Motor neuron (in vitro differentiated cells): ENCODE results near the gene ONECUT2. TPM values are rescaled to one million over a fixed set of nuclear protein-coding genes. Genes with fewer than 3 reads are reported as not detected.

Experiments used
- ATAC-seq, 8 experiments: fragments of 200-7000 bp; cut with Tn5 transposase; replicated peaks in 6 of 8; 2 replicates each; pipeline ENCODE4 v1.8.0; 2021; ENCODE audit warnings: mild to moderate bottlenecking in 8 of 8, moderate library complexity in 8 of 8
- H3K27ac ChIP-seq, 2 donors: fragments of 250-450 bp; sonication (Bioruptor Pico); 2 replicates each; pipeline ENCODE4 v1.9.0; 2021; ENCODE audit warnings: antibody characterized with exemption in 2 of 2, mild to moderate bottlenecking in 2 of 2, moderate library complexity in 1 of 2
- H3K4me1 ChIP-seq, 2 donors: fragments of 250-450 bp; sonication (Bioruptor Pico); replicated peaks in 1 of 2; 2 replicates each; pipeline ENCODE4 v1.6.1; 2021; ENCODE audit warnings: antibody characterized with exemption in 2 of 2, mild to moderate bottlenecking in 2 of 2, moderate library complexity in 1 of 2
- H3K4me3 ChIP-seq, 5 donors: fragments of 250-450 bp; sonication (Bioruptor Pico); 2 replicates each; pipeline ENCODE4 v1.9.0; 2021; ENCODE audit warnings: antibody characterized with exemption in 5 of 5, mild to moderate bottlenecking in 5 of 5, moderate library complexity in 4 of 5
- WGBS, 10 experiments: fragments of 450-650 bp; shearing (Covaris generic); methylation state at CpG; one replicate each; pipeline ENCODE4 v1.0.0; 2022; 5-methylcytosine and 5-hydroxymethylcytosine counted together
- in situ Hi-C, 9 experiments: fragments of 400-800 bp; cut with MboI; loops; one replicate each; pipeline ENCODE4 v1.15.0; 2021; ENCODE audit warnings: low sequenced_read_pairs in 9 of 9, low pct_unique_long_range_greater_than_20kb in 2 of 9; ENCODE audit not compliant: unreplicated experiment in 9 of 9
- total RNA-seq, 8 experiments: library from RNA; unstranded; fragments of 300-600 nt; gene quantifications; 2 replicates each; pipeline versions ENCODE4 v1.2.3 to v1.2.4, GENCODE V29; 2022

ONECUT2 gene
- total RNA-seq, 8 experiments from 2014 or later, result 0.20 to 27.1 (median 9.5) TPM

DNA sequence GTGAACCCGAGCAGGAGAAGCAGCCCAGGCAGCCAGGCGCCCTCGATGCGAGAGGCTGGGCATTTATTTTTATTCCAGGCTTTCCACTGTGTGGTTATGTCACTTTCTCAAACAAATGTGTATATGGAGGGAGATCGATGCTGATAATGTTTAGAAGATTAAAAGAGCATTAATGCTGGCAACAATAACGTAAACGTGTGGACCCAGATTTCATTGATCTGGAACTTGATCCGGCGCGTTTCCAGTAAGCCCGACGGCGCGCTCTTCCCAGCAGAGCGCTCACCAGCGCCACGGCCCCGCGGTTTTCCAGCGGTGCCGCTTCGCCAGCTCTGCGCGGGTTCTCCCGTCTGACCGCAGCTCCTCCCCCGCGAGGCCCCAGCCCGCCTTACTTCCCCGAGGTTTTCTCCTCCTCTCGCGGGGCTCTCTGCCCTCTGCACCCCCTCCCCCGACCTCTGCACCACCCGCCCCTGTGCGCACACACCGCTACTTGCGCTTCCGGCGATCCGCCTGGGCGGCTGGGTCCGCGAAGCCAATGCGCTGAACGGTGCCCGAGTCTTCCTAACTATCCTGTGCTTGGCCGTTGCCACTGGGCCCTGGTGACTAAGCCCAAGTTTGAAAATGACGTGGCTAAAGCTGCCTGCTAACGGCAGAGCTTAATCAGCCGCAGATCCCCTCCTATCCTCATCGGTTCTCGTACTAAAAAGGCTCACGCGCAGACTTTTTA, 6.1 kb downstream of the ONECUT2 start:
- peaks cover 25 to 53% of the 10 kb centered on the region in 2 donors for H3K4me1 ChIP-seq
- peak in 7 of 8 experiments; percentile 1 to 11 (median 7) for ATAC-seq

DNA sequence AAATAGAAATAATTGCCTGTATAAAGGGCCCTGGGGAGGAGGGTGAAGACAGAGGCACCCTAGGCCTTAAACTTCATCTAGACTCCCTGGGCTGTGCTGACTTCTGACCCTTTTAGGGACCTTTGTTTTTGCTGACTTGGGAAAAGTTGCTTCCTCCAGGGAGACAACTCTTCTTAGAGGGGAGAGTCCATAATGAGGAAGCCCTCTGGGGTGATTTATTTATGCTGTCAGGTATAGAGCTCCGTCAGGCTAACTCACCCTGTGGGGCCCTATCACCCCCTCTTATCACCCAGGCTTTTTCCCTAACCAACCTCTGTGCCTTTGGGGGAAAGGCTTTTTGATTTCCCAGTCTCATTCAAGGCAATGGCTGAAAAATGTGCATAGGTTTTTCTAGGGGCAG, 8.1 kb downstream of the ONECUT2 start:
- in situ Hi-C loops, result loop anchor here in 2 of 9 experiments (25.0 kb wide), 1 partner anchor 681 kb away; no protein-coding TSS in a partner anchor

More for the DNA sequence above, 6.1 kb downstream of the ONECUT2 start:
- H3K4me3 ChIP-seq, result peak overlapping the region; percentile 9 to 57 (median 51)
- 0 to 32% (median 5%) methylated on average over 3 to 32 of the region's 54 CpGs; no CpG with 5 or more reads in 4 of the 10 experiments for WGBS, 10 experiments
- H3K27ac ChIP-seq, result no peak overlapping the region
- in situ Hi-C loops, result loop anchor here in 2 of 9 experiments (25.0 kb wide), 1 partner anchor 679 kb away; no protein-coding TSS in a partner anchor

DNA sequence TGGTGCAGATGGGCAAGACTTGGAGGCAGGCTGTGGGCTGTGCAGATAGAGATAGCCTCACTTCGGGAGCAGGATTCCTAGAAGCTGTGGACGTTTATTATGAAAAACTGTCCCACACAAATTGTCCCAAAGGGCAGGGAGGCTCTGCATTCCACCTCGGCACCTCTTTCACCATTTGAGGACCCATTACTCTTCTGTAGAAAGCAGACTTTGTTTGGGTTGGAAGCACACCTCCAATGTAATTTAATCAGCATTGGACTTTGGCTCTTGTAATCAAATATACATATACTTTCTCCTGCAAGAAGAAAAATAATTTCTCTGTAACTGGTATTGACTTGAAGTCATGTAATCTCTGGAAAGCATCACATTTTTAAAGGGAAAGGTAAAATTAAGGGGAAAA, 8.5 kb downstream of the ONECUT2 start:
- Histone ChIP-seq H3K4me3 (no peak overlapping the region), H3K4me1 (peaks cover 21 to 73% of the 10 kb centered on the region in 2 donors), H3K27ac (no peak overlapping the region)
- 0 to 80% (median 57%) methylated on average over 1 to 3 of the region's 3 CpGs; no CpG with 5 or more reads in 3 of the 10 experiments for WGBS, 10 experiments
- in situ Hi-C loops, result loop anchor here in 2 of 9 experiments (25.0 kb wide), 1 partner anchor 681 kb away; no protein-coding TSS in a partner anchor
- ATAC-seq, result no peak

More for the DNA sequence above, 8.1 kb downstream of the ONECUT2 start:
- ATAC-seq, result no peak
- Histone ChIP-seq H3K4me1 (peaks cover 21 to 73% of the 10 kb centered on the region in 2 donors), H3K4me3 (no peak overlapping the region), H3K27ac (no peak overlapping the region)
- no CpG with 5 or more reads among the region's 1 CpG for WGBS, 10 experiments

DNA sequence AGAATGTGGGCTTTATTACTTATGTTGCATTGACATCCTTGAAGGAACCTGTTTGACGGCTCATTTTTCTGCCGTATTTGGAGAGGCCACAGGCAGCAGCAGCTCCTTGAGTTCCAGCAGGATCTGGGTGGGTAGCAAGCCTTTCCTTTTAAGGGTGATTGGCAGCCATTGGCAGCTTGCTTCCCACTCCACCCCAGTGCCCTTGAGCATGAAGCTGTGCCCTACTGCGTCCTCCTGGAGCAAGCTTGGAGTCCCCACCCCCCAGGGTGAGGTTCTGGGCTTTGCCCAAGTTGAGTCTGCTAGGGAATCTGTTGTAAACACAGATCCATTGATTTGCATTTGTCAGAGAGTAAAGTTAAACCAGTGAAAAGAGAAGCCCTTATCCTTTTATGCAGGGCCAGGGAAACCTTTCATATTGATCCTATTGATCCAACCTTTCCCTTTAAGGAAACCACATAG, 9.2 kb downstream of the ONECUT2 start:
- 20 to 100% (median 65%) methylated on average over 1 to 3 of the region's 3 CpGs; no CpG with 5 or more reads in 2 of the 10 experiments for WGBS, 10 experiments
- Histone ChIP-seq H3K27ac (no peak overlapping the region), H3K4me1 (peaks cover 17 to 69% of the 10 kb centered on the region in 2 donors), H3K4me3 (peak overlapping the region in 1 of 5 donors; percentile 7)
- in situ Hi-C loops, result loop anchor here in 2 of 9 experiments (25.0 kb wide), 1 partner anchor 682 kb away; no protein-coding TSS in a partner anchor
- ATAC-seq, result no peak

DNA sequence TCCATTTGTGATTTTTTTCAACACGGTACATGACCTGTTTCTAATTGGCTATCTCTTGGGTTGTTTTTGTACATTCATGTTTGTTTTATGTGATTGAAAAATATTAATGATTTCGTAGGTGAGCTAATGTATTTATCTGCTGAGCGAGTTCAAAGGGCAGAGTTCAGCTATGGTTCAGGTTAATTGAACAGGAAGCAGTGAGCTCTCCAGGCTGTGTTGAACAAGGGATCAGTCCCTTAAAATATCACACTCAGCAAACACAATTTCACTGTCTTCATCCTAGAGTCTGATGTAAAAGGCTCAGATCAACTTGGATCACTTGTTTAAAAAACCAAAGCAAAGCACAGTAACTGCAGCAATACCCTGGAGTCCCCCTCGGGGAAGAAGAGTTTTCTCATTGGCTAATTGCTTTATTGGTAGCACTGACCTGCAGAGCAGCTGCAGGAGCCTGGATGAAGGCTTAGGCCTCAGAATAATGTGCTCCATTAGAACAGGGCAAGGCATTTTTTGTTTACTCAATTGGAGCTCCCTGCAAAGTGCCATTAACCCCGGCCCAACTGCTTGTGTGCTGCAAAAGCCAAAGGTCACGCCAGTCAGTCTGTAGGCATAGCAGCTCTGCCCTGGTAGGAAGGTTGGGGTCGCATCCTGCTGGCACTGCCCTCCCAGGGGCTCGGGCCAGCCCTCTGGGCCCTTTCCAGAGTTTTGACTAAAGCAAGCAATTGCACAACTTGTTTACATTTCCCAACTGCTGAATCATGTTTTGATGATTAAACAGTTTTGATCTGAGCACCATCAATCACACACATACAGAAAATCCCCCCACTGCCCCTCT, 10.5 kb downstream of the ONECUT2 start:
- ATAC-seq, result no peak

DNA sequence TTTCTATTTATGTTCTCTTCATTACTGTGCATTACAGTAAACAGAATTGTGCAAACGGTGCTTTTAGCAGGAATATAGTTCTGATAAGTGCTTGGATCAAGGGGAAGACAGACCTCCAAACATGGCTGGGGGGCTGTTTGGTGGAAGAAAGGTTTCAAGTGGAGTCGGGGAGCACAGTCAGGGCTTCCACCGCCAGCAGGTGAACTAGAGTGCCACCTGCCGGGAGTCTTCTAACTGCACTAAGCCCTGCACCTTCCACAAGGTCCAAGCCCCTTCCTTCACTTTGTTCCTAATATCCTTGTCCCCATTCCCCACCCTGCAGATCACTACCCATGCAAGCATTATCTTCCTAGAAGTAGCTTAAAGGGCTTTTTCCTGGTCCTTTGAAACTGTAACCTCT, 11.1 kb downstream of the ONECUT2 start:
- H3K4me3 ChIP-seq, result peak overlapping the region in 1 of 5 donors; percentile 3
- no peak overlapping the region for H3K27ac ChIP-seq
- ATAC-seq, result peak in 6 of 8 experiments; percentile 53 to 73 (median 59)
- WGBS, 10 experiments, result 0 to 20% (median 1%) methylated on average over 1 to 4 of the region's 4 CpGs; no CpG with 5 or more reads in 4 of the 10 experiments
- H3K4me1 ChIP-seq, result peaks cover 7 to 50% of the 10 kb centered on the region in 2 donors
- in situ Hi-C loops, result loop anchor here in 2 of 9 experiments (25.0 kb wide), 1 partner anchor 684 kb away; no protein-coding TSS in a partner anchor

More for the DNA sequence above, 10.5 kb downstream of the ONECUT2 start:
- Histone ChIP-seq H3K4me1 (peaks cover 13 to 57% of the 10 kb centered on the region in 2 donors), H3K4me3 (peak overlapping the region in 1 of 5 donors; percentile 3), H3K27ac (no peak overlapping the region)
- 13 to 62% (median 59%) methylated on average over 1 to 7 of the region's 8 CpGs; no CpG with 5 or more reads in 1 of the 10 experiments for WGBS, 10 experiments
- in situ Hi-C loops, result loop anchor here in 2 of 9 experiments (25.0 kb wide), 1 partner anchor 683 kb away; no protein-coding TSS in a partner anchor

DNA sequence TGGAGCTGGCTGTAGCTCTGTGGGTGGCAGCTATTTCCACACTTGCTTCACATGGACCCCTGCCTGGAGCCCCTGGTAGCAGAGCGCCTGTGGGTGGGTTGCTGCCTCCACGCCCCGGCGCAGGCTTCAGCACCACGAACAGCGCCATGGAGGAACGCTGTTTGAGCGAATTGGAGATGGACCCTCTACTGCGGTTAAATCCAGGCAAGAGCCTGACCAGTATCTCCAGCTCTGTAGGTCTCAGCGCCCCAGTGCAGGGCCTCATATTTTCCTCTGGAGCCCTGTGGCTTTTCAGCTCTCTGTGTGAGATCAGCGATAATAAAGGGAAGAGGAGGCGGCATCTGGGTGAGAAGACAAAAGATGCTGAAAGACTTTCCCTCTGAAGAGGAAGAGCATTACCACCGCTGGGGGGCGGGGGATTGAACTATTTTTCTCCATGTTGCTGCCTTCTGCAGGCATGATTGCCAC, 12.0 kb downstream of the ONECUT2 start:
- peaks cover 5 to 49% of the 10 kb centered on the region in 2 donors for H3K4me1 ChIP-seq
- 0 to 29% (median 11%) methylated on average over 1 to 12 of the region's 14 CpGs; no CpG with 5 or more reads in 4 of the 10 experiments for WGBS, 10 experiments
- peak; percentile 36 to 92 (median 87) for ATAC-seq
- peak overlapping the region in 3 of 5 donors; percentile 0 to 19 (median 18) for H3K4me3 ChIP-seq
- H3K27ac ChIP-seq, result no peak overlapping the region
- in situ Hi-C loops, result loop anchor here in 2 of 9 experiments (25.0 kb wide), 1 partner anchor 685 kb away; no protein-coding TSS in a partner anchor

DNA sequence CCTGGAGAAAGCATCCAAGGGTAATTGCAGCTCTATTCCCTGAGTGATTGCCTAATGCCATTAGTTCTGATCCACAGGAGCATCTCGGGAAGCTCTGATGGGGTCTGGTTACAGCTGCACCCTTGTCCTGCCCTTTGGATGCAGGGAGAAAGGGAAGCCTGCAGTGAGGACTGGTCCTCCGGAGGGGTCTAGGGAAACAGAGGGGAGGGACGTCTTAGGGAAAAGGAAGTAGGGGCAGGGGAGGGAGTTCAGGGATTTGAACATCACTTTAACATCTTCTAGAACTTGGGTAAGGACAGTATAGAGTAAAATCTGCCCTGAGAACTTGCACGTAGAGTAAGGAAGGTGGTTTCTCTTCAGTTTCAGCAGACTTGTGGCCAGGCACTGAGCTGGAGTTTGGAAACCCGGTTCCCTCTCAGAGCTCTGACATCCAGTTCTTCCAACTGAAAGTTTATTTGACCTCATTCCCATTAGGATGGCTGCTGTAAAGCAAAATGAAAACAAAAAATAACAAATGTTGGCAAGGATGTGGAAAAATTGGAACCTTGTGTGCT, 20.5 kb downstream of the ONECUT2 start:
- no peak overlapping the region for H3K27ac ChIP-seq
- in situ Hi-C loops, result no loop called here
- peak in 1 of 8 experiments; percentile 24 for ATAC-seq
- H3K4me3 ChIP-seq, result no peak overlapping the region
- 0 to 100% (median 65%) methylated on average over 1 to 4 of the region's 5 CpGs; no CpG with 5 or more reads in 3 of the 10 experiments for WGBS, 10 experiments
- H3K4me1 ChIP-seq, result no peaks in the 10 kb centered on the region

DNA sequence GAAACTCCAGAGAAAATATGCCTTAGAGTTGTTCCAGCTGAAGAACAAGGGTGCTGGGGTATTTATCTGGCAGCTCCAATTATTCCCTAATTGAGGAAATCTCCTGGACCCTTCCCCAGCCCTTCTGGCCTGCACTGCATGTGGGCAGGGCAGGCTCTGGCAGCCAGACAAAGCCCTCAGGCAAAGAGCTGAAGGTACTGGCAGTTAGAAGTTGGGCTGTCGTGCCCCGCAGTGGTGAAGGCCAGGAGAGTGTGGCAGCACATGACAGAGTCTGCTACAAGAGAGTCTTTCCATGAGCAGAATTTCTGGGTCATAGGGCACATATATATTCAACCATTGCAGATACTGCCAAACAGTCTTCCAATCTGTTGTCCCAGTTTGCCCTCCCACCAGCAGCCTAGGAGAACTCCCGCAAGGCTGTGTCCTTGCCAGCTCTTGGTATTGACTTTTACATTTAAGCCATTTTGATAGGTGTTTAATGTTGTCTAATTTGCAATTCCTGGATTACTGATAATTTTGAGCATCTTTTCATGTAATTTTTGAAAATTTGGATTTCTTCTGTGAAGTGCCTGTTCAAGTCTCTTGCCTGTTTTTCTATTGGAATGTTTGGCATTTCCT, 26.6 kb downstream of the ONECUT2 start:
- H3K4me1 ChIP-seq, result no peaks in the 10 kb centered on the region
- WGBS, 10 experiments, result 80 to 100% (median 90%) methylated on average over 1 to 3 of the region's 3 CpGs; no CpG with 5 or more reads in 1 of the 10 experiments
- no peak overlapping the region for H3K27ac ChIP-seq
- in situ Hi-C loops, result no loop called here
- no peak overlapping the region for H3K4me3 ChIP-seq
- no peak for ATAC-seq

DNA sequence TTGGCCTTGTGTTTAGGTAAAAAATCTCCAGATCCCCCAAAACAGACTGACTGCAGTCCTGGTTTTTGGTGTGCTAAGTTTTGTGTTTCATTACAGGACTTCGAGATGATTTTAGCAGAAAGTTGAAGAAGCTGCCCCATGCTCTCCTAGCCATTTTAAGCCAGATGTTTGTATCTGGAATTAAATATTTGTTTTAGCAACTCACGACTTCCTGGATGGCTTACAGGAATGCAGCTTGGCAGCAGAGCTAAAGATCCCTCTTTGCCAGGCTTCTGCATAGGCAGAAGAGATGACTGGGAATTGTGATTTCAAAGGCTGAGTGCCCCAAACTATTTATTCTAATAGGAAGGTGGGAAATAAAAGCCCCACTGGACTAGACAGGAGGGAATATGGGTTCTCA, 31.1 kb downstream of the ONECUT2 start:
- no peak overlapping the region for H3K4me3 ChIP-seq
- 0 to 100% (median 43%) methylated on average over 1 to 2 of the region's 2 CpGs; no CpG with 5 or more reads in 2 of the 10 experiments for WGBS, 10 experiments
- H3K4me1 ChIP-seq, result no peaks in the 10 kb centered on the region
- no peak for ATAC-seq
- no peak overlapping the region for H3K27ac ChIP-seq
- in situ Hi-C loops, result no loop called here

DNA sequence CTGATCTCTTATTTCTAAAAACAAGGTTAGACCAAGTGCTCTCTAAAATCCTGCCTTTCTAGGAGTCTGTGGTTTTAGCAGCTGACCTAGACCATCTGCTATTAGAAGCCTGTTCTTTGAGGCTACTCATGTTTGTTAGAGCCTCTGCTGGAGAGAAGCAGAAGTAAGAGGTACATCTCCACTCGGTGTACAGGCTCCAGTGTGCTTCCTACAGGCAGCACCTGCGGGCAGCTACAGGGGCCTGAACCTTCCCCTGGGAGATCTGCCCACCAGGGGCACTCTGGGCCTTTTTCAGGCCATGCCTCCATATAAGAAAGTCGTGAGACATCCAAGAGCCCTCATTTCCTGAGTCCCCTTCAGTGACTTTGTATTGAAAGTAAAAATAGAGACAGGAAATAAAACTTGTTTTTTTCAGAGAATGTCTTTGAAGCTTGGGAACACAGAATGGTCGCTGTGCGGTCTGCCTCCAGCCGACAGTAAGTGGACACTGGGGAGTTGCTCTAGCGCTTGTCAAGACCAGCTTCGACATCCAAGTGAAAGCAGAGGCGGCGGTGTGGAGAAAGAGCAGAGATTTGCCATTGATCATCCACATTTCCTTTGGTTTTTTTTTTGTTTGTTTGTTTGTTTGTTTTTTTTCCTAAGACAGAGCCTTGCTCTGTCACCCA, 31.7 kb downstream of the ONECUT2 start:
- 36 to 97% (median 83%) methylated on average over 1 to 8 of the region's 10 CpGs; no CpG with 5 or more reads in 2 of the 10 experiments for WGBS, 10 experiments
- Histone ChIP-seq H3K27ac (no peak overlapping the region), H3K4me1 (peaks cover 0 to 3% of the 10 kb centered on the region in 2 donors), H3K4me3 (no peak overlapping the region)
- no peak for ATAC-seq
- in situ Hi-C loops, result no loop called here
